Glutamatergic neuron (in vitro differentiated cells): Measurements from ENCODE around the gene CACFD1. TPM values are rescaled to one million over a fixed set of nuclear protein-coding genes. Genes with fewer than 3 reads are reported as not detected.

Experiments used
- DNase-seq: peaks from one replicate; pipeline ENCODE4 v3.0.0; 2022
- H3K27ac Mint-ChIP-seq: one replicate; pipeline ENCODE4 v1.8.0; 2020; ENCODE audit warnings: mild to moderate bottlenecking, mixed read lengths, inconsistent platforms; ENCODE audit not compliant: unreplicated experiment
- H3K27me3 Mint-ChIP-seq: one replicate; pipeline ENCODE4 v1.8.0; 2020; ENCODE audit warnings: mild to moderate bottlenecking, moderate library complexity, mixed read lengths, inconsistent platforms; ENCODE audit not compliant: unreplicated experiment
- H3K36me3 Mint-ChIP-seq: one replicate; pipeline ENCODE4 v1.8.0; 2020; ENCODE audit warnings: mild to moderate bottlenecking, mixed read lengths, inconsistent platforms; ENCODE audit not compliant: unreplicated experiment
- H3K4me1 Mint-ChIP-seq: one replicate; pipeline ENCODE4 v1.8.0; 2020; ENCODE audit warnings: mild to moderate bottlenecking, low read depth, mixed read lengths, inconsistent platforms; ENCODE audit not compliant: unreplicated experiment
- H3K4me3 Mint-ChIP-seq: one replicate; pipeline ENCODE4 v1.8.0; 2020; ENCODE audit warnings: mild to moderate bottlenecking, mixed read lengths, inconsistent platforms; ENCODE audit not compliant: unreplicated experiment
- H3K9me3 Mint-ChIP-seq: one replicate; pipeline ENCODE4 v1.8.0; 2020; ENCODE audit warnings: mild to moderate bottlenecking, moderate library complexity, mixed read lengths, inconsistent platforms; ENCODE audit not compliant: unreplicated experiment
- CTCF ChIP-seq: fragments of 200-600 bp; sonication (generic); IDR thresholded peaks from one replicate; pipeline ENCODE4 v1.5.0; 2021; ENCODE audit not compliant: partially characterized antibody, unreplicated experiment
- total RNA-seq: library from RNA; stranded (reverse); fragmentation: NEBNext Ultra II Directional; extraction: Animal tissue kit (Norgen Biotek cat#: 25700); gene quantifications from one replicate; pipeline ENCODE4 v1.2.1, GENCODE V29; 2021; ENCODE audit not compliant: unreplicated experiment

The CACFD1 gene
- total RNA-seq, 1 donor from 2014 or later = 45.4 TPM

- no peak for TF ChIP-seq CTCF
- peaks cover 12% of the 10 kb centered on the region for H3K27me3 Mint-ChIP-seq
- no peaks in the 10 kb centered on the region for H3K9me3 Mint-ChIP-seq
- DNase-seq = no peak
- peaks cover 3% of the 10 kb centered on the region for H3K4me1 Mint-ChIP-seq
- H3K27ac Mint-ChIP-seq = no peak overlapping the region
- H3K4me3 Mint-ChIP-seq = no peak overlapping the region
- peaks cover 4% of the 10 kb centered on the region for H3K36me3 Mint-ChIP-seq
Observed at GRCh38 chr9:133439337-133439736, 20.4 kb upstream of the CACFD1 start.

- H3K27ac Mint-ChIP-seq = no peak overlapping the region
Observed at GRCh38 chr9:133440874-133441273, 18.9 kb upstream of the CACFD1 start.

GRCh38 chr9:133441571-133441970 lies 18.2 kb upstream of the CACFD1 start:
- TF ChIP-seq CTCF = no peak
- DNase-seq = no peak
- Mint-ChIP-seq H3K36me3 (no peaks in the 10 kb centered on the region), H3K27me3 (peaks cover 11% of the 10 kb centered on the region), H3K4me3 (no peak overlapping the region), H3K27ac (no peak overlapping the region), H3K9me3 (peaks cover 4% of the 10 kb centered on the region), H3K4me1 (peaks cover 3% of the 10 kb centered on the region)

More at GRCh38 chr9:133440874-133441273, 18.9 kb upstream of the CACFD1 start:
- peaks cover 9% of the 10 kb centered on the region for H3K27me3 Mint-ChIP-seq
- no peak for DNase-seq
- H3K4me3 Mint-ChIP-seq = no peak overlapping the region
- no peak for TF ChIP-seq CTCF
- H3K36me3 Mint-ChIP-seq = no peaks in the 10 kb centered on the region
- H3K9me3 Mint-ChIP-seq = no peaks in the 10 kb centered on the region
- H3K4me1 Mint-ChIP-seq = peaks cover 3% of the 10 kb centered on the region

GRCh38 chr9:133443248-133443647 lies 16.5 kb upstream of the CACFD1 start:
- TF ChIP-seq CTCF = no peak
- Mint-ChIP-seq H3K9me3 (peaks cover 4% of the 10 kb centered on the region), H3K4me1 (peaks cover 3% of the 10 kb centered on the region), H3K4me3 (no peak overlapping the region), H3K27ac (no peak overlapping the region), H3K36me3 (no peaks in the 10 kb centered on the region), H3K27me3 (peaks cover 11% of the 10 kb centered on the region)
- no peak for DNase-seq

- Mint-ChIP-seq H3K4me1 (peaks cover 3% of the 10 kb centered on the region), H3K4me3 (no peak overlapping the region), H3K36me3 (no peaks in the 10 kb centered on the region), H3K27ac (no peak overlapping the region), H3K27me3 (peaks cover 11% of the 10 kb centered on the region), H3K9me3 (peaks cover 4% of the 10 kb centered on the region)
- TF ChIP-seq CTCF = no peak
- no peak for DNase-seq
Observed at GRCh38 chr9:133443982-133444381, 15.8 kb upstream of the CACFD1 start.
